HG03469 (cell line): ENCODE data around the gene TNK2.
A peak's percentile ranks its signal among the peaks of the same experiment; 100 is the strongest.

Experiments
- ATAC-seq: cut with Tn5 transposase; IDR thresholded peaks from one replicate; pipeline ENCODE4 v1.9.1; 2021; ENCODE audit warnings: mild to moderate bottlenecking, moderate library complexity, moderate number of reproducible peaks; ENCODE audit not compliant: unreplicated experiment

TNK2 gene

GRCh38 chr3:195854628-195855294, 53.6 kb downstream of the TNK2 start:
- no peak for ATAC-seq

GRCh38 chr3:195853996-195854395, 54.4 kb downstream of the TNK2 start:
- ATAC-seq = no peak

GRCh38 chr3:195853036-195853435, 55.3 kb downstream of the TNK2 start:
- no peak for ATAC-seq

GRCh38 chr3:195850857-195851543, 57.4 kb downstream of the TNK2 start:
- peak; percentile 88 for ATAC-seq

GRCh38 chr3:195849322-195850074, 58.9 kb downstream of the TNK2 start:
- ATAC-seq = no peak

- no peak for ATAC-seq
Observed at GRCh38 chr3:195847055-195847950, 61.0 kb downstream of the TNK2 start.

- no peak for ATAC-seq
Observed at GRCh38 chr3:195845483-195845882, 62.9 kb downstream of the TNK2 start.

- no peak for ATAC-seq
Observed at GRCh38 chr3:195844671-195845218, 63.6 kb downstream of the TNK2 start.

- ATAC-seq = no peak
Observed at GRCh38 chr3:195839260-195840010, 68.9 kb downstream of the TNK2 start.

GRCh38 chr3:195838714-195839113, 69.6 kb downstream of the TNK2 start:
- ATAC-seq = no peak

GRCh38 chr3:195836476-195837135, 71.7 kb downstream of the TNK2 start:
- ATAC-seq = no peak

GRCh38 chr3:195835791-195836190, 72.6 kb downstream of the TNK2 start:
- no peak for ATAC-seq

GRCh38 chr3:195834675-195835583, 73.4 kb downstream of the TNK2 start:
- no peak for ATAC-seq

- no peak for ATAC-seq
Observed at GRCh38 chr3:195829897-195830254, 78.5 kb downstream of the TNK2 start.

- no peak for ATAC-seq
Observed at GRCh38 chr3:195828762-195829161, 79.6 kb downstream of the TNK2 start.

- no peak for ATAC-seq
Observed at GRCh38 chr3:195825857-195826804, 82.2 kb downstream of the TNK2 start.

GRCh38 chr3:195825191-195825588, 83.2 kb downstream of the TNK2 start:
- no peak for ATAC-seq
